Fibroblast of skin of right biceps (primary cell): ENCODE measurements around the gene YES1.
A peak's percentile ranks its signal among the peaks of the same experiment; 100 is the strongest.

ENCODE experiments used
- DNase-seq: peaks from one replicate; pipeline ENCODE4 v3.0.0-alpha.2; 2013

YES1 gene

DNA sequence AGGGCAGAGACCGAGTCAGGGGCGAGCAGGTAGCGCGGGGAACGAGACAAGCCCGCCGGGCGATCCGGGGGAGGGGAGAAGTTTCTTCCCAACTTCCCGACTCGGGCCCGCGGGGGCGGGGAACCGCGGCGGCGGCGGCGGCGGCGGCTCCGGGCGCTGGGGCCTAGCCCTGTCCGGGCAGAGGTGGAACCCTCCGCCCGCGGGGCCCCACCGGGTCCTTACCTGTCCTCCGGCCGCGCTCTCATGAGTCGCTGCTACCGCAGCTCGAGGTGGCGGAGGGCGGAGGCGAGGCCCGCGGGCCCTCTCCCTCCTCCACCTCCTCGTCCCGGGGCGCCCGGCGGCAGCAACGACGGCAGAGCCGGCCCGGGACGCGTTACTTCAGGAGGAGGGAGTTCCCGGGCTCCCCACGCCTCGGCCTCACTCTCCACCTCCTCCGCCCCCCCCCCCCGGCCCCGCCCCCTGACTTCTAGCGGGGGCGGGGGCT is at the start of gene YES1:
YES1 (minus strand) TSS at position 351 of the 484 bp plus-strand sequence. CDS start 55,415 bp downstream, outside the sequence.
- no peak for DNase-seq

DNA sequence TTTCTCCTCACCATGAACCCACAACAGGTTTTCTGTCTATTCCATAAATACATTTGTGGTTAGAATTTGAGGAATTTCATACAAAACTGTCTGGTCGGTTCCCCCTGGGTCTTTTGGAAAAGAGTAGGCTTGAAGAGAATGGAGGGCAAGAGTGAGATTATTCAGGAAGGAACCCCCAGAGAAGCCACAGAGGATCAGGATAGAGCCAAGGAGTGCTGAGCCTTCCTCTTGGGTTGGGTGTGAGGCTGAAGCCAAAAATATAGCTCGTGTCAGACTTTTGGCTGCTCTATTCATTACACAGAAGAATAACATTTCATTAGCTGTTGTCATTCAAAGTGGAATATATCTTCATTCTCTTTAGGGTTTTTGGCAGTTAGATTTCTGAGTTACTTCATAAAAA is 45.9 kb upstream of the YES1 start:
- DNase-seq = peak; percentile 18

DNA sequence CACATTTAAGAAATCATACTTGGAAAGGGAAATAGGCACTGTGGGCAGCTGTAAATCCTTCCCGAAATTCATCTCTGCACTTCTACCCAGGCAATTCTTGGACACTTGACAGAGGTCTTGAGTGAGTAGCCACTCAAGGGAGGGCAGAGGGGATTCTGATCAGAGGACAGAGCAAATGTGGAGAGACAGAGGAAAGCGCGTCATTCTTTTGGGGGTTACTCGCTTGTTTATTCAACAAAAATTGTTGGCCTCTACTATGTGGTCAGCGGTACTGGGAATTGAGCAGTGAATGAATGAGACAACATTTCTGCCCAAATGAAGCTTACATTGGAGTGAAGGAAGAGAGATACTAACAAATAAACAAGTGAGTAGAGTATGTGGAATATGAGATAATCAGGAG is 41.4 kb upstream of the YES1 start:
- DNase-seq = no peak

DNA sequence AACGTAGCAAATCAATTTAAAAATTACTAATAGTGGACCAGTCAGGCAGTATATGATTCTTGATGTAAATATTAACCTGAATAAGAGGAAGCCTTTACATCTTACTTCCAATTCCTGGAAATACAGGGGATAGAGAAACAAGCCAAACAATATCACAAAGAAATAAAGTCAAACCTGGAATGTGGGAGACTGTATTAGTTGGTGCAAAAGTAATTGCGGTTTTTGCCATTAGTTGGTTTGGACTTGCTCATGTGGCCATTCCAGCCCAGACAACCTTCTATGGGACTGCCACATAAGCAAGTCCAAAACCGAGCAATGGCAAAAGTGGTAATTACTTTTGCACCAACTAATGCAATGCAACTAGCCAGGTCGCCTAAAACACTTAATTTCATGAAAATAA is 38.9 kb upstream of the YES1 start:
- DNase-seq = no peak

DNA sequence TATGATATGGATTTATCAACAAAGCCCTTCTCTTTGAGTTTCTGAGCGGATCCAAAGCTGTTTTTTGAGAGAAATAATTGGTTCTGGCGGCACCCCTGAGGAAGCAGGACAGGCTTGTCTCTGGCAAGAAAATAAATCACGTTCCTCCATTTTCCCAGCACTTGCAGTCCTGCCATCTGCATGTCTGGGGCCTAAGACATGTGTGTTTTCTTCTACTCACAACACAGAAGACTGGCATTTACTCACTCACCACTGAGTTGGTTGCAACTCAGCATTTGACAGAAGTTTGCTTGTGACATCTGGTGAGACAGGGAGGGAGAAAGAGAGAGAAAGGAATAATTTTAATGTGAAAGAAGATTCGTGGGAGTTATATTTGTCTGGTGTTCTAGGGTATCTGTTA is 37.0 kb upstream of the YES1 start:
- no peak for DNase-seq

DNA sequence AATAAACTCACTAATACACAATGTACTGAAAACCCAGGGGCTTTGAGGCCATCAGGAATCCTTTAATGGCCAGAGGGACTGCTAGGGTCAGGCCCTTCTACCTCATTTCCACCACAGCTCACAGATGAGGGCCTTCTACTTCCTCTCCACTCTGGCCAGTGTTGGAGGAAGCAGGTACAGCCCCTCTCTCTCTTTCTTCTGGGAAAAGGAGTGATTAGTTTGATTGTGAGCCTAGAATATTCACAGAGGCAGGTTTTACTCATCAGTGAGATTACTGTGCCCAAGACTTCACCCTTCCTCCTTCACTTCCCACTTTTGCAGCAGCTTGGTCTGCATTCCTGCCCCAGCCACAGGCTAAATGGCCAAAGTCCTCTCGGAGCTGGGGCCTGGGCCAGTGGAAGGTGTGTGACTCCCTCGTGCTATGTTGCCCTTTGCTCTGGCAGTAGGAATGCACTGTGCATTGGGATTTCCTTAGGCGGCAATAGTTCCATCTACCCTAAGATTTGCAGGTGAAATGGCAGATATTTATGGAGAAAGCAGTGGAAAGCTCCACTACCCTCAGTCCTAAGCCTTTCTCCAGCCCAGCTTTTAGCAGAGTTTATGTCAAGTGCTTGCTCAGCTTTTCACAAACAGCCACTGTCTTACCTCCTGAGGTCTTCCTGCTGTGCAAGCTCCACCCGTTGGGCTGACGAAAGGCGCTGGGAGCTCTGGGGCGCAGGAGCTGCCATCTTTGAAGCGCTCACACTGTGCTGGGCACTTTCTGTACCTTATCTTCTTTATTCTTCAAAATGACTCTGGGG is 36.2 kb upstream of the YES1 start:
- DNase-seq = no peak

DNA sequence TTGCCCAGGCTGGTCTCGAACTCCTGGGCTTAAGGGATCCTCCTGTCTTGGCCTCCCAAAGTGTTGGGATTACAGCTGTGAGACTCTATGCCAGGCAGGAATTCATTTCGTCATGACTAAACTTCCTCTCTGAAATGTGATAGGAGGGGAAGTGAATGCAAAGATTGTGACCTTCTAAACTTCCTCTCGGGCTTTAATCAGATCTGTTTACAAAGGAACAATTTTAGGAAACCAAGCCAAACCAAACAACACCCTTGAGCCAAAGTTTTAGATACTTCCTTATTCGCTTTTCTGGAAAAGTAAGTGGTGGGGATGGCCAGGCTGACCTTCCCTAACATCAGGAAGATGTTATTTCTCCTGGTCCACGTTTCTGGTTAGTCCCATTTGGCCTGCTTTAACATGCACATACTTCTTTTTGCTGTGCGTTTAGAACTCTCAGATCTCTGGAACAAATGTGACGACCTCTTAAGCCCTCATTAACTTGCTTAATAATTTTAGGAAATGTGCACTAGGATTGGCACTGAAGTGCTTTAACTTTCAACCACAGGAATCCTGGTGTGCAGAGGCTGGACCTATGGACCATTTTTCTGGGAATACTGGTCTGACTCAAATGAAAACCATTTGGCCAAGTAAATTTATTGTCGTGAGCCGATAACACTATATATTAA is 33.2 kb upstream of the YES1 start:
- peak; percentile 78 for DNase-seq

DNA sequence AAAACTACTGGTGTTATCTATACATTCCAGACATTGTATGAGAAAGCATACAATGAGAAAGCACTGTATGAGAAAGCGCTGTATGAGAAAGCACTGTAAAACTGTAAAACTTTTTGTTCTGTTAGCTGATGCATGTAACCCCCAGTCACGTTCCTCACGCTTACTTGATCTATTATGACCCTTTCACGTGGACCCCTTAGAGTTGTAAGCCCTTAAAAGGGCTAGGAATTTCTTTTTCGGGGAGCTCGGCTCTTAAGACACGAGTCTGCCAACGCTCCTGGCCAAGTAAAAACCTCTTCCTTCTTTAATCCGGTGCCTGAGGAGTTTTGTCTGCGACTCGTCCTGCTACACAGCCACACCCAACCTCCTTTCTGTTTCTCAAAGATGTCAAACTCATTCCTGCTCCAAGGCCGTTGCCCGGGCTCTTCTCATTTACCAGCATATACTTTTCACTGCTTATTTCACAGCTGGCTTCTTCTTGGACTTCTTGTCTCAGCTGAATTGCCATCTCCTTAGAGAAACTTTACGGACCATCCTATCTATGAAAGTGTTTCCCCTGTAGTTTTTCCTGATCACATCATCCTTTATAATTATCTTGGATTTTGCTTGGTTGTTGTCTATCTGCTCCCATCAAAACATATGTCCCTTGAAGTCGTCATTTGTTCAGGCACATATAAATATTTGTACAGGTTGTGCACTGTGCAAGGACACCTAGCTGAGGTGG is 29.8 kb upstream of the YES1 start:
- no peak for DNase-seq

DNA sequence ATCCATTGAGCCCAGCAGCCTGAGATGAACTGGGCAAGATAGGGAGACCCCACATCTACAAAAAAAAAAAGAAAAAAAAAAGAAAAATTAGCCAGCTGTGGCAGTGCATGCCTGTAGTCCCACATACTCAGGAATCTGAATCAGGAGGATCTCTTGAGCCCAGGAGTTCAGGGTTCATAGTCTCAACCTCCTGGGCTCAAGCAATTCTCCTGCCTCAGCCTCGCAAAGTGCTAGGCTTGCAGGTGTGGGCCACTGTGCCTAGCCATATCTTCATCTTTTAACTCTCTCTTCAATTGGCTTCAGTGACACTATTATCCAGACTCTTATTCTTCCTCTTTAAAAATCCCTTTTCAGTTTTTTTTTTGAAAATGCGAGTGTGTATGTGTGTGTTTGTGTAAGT is 28.5 kb upstream of the YES1 start:
- DNase-seq = no peak

DNA sequence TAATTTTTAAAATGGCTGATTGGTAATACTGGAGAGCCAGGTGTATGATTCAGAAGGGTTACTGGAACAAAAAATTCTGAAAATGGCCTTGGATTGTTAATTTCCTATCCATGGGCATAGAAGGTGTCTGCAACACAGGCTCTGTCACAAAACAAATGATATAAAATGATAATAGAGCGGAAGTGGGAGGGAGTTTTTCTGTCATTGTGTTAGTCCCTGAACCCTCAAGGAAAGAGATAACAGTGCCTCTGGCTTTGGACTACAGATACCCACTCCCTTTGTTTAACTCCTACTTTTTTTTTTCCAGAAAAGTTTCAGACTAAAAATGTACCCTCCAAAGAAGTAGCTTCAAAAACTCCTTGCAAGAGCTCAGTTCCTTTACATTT is 28.0 kb upstream of the YES1 start:
- DNase-seq = no peak

DNA sequence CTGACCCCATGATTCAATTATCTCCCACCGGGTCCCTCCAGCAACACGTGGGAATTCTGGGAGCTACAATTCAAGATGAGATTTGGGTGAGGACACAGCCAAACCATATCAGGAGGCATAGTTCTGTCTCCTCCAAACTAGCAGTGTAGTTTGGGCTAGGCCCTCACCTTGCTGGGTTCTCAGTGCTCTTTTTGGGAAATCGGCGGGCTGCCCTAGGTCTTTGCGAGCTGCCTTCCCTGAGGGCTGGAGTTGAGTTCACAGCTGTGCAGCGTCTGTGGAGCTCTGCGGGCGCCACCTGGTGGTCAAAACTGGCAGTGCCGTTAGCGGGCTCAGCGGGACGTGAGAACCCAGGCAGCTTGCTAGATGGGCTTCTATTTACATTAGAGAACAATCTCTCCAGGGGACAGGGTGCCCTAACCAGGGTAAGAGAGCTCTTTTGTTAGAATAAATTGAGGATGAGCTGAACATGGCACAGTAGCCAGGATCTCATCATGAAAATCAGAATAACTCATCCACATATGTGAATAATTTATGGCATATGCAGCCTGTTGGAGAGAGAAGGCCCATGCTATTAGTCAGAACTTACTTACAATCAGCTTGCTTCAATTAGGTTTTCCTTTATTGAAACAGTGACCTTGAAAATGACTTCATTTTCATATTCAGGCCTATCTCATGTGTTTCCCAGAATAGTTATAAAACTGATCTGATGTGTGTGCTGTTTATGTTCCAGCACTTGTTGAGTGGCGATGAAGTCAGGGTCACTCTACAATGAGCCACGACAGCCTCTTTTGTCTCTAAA is 27.4 kb upstream of the YES1 start:
- DNase-seq = peak; percentile 77

DNA sequence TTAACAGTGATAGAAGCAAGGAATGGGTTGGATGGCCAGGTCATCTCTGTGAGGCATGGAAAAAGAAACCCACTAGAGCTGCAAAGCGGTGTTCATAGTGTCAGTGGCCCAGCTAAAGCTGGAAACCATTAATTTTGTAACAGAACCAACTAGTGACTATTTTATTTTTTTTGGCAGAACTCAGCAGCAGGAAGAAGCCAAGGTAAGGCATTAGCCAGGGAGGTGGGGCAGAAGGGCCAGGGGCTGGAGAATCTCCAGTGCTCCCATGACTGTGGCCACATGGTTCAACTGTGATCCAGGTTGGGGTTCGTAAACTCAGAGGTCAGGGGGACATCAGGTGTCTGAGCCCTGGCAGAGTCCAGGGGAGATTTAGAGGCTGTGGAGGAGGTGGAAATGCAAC is 25.9 kb upstream of the YES1 start:
- DNase-seq = no peak

DNA sequence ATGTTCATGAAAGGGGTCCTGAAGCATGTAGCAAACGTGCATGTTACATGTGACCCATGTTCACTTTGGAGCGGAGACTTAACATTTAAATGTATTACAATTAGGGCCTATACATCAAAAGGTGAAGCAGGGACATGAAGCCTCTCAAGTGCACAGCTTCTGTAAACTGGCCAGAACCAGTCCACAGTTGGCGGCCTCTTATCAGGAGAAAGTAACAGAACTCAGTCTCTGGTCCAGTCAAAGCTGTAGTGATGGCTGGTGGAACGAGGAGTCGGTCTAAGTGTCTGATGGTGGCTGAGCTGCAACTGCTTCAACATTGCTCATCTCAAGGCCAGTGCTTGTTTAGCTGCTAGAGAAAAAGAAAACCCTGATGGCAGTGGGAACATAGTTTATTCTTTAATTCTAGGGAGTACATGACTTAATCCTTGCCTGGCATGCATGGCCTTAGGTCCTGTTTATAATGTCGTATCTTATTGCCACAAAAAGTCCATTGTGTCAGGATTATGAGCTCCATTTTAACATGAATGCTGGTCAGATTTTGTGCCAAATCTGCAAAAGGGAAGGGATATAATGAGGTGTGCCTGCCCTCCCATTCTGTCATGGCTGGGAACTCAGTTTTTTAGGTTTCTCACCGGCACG is 22.2 kb upstream of the YES1 start:
- no peak for DNase-seq

DNA sequence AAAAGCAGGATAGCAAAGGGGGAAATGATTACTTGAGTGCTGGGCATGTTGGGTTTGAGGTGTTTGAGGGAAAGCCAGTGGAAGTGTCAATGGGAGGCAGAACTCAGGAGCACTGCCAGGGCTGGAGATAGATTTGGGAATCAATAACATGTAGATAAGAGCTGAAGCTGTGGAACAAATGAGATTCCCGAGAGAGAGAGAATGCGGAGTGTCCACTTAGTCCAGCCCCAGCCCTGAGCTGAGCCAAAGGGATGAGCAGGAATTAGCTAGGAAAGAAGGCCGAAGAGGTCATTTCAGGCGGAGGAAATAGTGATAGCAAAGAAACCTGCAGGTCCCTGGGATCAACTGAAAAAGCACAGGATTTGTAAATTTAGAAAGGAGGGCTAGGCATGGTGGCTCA is 21.2 kb upstream of the YES1 start:
- no peak for DNase-seq

DNA sequence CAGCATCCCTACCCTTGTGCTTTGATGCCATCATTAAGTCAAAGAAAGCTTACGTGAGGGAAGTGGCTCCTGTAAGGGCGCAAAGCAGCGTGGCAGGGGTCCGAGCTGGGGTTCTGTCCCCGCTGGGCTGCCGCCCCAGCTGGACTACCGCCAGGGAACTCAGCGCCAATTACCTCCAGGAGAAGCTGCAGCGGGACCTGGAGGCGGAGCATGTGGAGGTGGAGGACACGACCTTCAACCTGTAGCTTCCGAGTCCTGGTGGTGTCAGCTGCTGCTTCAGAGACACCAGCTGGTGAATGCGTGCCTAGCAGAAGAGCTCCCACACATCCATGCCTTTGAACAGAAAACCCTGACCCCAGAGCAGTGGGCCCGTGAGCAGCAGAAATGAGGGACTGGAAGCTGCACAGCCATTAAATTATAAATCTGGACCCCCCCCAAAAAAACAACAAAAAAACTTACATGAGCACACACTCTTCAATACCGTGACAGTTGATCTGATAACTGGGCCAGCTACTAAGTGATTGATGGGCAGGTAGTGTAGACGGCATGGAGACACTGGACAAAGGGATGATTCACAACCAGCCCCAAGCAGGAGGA is 20.1 kb upstream of the YES1 start:
- DNase-seq = no peak

DNA sequence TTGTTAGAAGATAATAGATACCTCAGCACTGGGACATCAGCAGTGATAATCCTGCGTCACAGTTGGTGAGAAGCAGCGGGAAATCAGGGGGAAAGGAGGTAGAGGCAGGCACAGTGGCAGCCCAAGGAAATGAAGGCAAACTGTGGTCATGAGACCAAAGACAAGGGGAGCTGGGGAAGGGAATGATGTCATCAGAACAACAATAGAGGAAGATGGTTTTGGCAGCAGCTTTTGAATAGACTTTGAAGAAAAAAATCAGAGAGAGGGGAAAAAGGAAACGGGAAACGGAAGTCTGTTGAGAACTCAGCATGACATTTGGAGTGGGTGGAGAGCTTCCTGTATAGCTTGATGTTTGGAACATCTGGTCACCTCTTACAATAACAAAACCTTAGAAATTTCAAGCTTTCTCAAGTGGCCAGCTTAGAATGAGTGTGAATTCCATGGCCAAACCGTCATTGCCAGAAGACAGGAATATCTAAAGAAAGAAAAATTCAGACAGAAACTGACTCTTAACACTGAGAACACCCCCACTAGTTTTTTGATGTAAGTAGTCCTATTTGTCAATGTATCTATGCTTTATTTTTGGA is 18.4 kb upstream of the YES1 start:
- DNase-seq = peak; percentile 59

DNA sequence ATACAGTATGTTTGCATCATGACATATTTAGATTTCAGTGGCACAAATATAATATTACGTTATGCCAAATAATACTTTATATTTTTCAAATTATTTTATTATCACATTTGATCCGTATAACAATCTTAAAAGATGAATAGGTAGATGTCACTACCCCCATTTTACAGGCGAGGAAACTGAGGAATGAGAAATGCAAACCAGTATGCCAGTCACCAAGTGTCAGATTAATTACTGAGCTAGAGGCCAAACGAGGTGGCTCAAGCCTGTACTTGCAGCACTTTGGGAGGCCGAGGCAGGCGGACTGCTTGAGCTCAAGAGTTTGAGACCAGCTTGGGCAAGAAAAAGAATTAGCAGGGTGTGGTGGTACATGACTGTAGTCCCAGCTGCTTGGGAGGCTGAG is 17.4 kb upstream of the YES1 start:
- no peak for DNase-seq

DNA sequence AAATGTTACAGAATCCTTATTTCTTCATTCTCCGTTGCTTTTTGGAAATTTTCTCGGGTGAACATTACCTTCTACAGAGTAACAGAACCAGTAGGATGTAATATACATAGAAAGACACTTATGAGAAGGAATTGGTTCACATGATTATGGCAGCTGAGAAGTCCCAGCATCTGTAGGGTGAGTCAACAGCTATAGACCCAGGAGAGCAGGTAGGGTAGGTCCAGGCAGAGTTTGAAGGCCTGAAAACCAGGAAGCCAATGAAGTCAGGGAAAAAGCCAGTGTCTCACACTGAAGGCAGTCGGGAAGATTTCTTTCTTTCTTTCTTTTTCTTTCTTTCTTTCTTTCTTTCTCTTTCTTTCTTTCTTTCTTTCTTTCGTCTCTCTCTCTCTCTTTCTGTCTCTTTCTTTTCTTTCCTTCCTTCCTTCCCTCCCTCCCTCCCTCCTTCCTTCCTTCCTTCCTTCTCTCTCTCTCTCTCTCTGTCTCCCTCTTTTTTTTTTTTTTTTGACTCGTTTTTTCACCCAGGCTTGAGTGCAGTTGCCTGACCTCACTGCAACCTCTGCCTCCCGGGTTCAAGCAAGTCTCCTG is 15.1 kb upstream of the YES1 start:
- DNase-seq = no peak

DNA sequence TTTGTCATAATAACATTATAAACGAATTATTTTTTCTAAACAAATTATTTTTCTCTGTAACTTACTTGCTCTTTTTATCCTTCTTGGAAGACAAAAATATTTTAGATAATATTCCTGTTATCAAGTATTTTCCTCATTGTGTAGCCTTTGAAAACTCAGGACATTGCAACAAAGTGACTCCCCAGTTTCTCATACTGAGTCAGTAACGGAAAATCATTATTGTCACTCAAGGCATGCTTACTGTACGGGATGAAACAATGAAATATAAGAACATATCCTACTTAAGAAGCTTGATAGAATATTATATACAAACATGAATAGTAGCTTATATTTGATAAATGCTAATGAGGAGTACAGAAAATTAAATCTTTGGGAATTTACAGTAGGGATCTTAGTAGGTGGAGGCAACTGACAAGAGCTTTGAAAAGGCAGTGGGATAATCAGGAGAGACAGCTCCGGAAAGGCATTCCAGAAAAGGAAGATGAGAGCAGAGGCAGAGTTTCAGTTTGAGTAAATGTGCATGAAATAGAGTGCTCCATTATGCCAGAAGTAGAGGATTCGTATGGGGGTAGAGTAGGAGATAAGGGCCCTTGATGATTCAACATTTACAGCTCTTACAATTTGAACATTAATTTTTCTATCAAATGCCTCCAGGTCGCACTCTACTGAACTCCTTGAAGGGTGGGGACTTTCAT is 14.0 kb upstream of the YES1 start:
- DNase-seq = no peak

DNA sequence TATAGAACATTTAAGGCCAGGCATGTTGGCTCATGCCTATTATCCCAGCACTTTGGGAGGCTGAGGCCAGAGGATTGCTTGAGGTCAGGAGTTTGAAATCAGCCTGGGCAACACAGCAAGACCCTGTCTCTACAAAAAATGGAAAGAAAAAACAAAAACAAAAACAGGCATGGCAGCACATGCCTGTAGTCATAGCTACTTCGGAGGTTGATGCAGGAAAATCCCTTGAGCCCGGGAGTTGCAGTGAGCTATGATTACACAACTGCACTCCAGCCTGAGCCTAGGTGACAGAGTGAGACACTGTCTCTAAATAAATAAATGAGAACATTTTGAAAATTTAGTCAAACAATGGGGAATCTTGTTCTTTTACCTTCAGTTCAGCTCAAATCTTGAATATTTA is 12.1 kb upstream of the YES1 start:
- no peak for DNase-seq
